ENCODE results near the gene CNN1.

Gene CNN1

GRCh38 chr19:11530432-11530831, 8.2 kb upstream of the CNN1 start:
- peak; percentile 27 for TF ChIP-seq CTCF (IDR thresholded peaks at IDR 0.05; ENCODE audit: low read length, missing control alignments)
- H3K4me3 ChIP-seq (replicated peaks; ENCODE audit: low read depth, low read length), result no peak overlapping the region
- peak; percentile 84 for DNase-seq (ENCODE audit: low read depth)

DNA sequence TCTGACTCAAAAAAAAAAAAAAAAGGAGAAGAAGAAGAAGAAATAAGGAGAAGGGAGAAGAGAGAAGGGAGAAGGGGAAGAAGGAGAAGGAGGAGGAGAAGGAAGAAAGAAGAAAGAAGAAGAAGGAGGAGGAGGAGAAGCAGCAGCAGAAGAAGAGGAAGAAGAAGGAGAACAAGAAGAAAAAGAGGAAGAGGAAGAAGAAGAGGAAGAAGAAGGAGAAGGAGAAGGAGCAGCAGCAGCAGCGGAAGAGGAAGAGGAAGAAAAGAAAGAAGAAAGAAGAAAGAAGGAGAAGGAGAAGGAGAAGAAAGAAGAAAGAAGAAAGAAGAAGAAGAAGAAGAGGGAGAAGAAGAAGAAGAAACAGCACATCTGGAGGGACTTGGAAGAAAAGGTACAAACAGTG, 4.1 kb upstream of the CNN1 start:
- no peak overlapping the region for H3K4me3 ChIP-seq (replicated peaks; ENCODE audit: low read depth, low read length)

DNA sequence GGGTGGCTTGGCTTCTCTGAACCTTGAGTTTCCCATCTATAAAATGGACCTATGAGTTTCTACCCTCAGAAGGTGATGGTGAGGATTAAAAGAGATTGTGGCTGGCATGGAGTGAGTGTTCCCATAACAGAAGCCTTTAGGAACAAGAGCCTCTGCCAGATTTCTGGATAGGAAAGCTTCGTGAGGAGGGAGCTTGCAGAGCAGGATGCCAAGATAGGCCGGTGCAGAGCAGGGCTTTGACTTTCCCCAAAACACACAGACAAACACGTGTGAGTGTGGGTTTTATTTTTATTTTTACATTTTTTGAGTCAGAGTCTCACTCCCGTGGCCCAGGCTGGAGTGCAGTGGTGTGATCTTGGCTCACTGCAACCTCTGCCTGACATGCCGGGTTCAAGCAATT, 3.7 kb upstream of the CNN1 start:
- no peak for DNase-seq (ENCODE audit: low read depth)
- no peak for TF ChIP-seq CTCF (IDR thresholded peaks at IDR 0.05; ENCODE audit: low read length, missing control alignments)
- no peak overlapping the region for H3K4me3 ChIP-seq (replicated peaks; ENCODE audit: low read depth, low read length)

More for the DNA sequence above, 4.1 kb upstream of the CNN1 start:
- DNase-seq (ENCODE audit: low read depth), result no peak
- TF ChIP-seq CTCF (IDR thresholded peaks at IDR 0.05; ENCODE audit: low read length, missing control alignments), result no peak

DNA sequence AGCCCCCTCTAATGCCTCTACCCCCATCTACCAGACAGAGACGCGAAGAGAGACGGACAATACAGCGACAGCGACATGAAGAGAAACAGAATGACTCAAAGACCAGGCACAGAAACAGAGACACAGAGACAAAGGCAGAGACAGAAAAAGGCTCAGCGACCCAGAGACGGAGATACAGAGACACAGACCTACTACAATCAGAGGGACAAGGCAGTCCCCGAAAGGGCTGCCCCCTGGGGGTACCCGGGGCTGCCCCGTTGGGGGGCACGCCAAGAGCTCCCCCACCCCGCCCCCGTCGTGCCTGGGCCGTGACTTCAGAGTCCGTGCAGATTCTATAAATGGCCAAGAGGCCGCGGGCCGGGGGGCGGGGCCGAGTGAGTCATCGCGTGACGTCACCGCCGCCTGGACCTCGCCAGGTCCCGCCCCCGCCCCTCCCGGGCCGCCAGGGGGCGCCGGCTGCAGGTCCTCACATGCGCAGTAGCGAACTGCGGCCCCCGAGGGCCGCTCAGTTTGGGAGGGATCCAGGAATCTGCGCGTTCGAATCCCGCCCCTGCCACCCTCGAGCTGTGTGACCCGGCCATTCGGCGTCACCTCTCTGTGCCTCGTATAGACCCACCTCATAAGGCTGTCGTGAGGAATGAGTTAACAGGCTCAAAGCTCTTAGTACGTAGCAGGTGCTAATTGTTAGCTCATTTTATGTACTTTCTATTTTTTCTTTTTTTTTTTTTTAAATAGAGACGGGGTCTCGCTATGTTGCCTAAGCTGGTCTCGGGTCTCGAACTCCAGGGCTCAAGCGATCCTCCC, 2.7 kb upstream of the CNN1 start:
- TF ChIP-seq CTCF (IDR thresholded peaks at IDR 0.05; ENCODE audit: low read length, missing control alignments), result peak; percentile 53
- peak overlapping the region; percentile 46 for H3K4me3 ChIP-seq (replicated peaks; ENCODE audit: low read depth, low read length)
- DNase-seq (ENCODE audit: low read depth), result peak; percentile 90

DNA sequence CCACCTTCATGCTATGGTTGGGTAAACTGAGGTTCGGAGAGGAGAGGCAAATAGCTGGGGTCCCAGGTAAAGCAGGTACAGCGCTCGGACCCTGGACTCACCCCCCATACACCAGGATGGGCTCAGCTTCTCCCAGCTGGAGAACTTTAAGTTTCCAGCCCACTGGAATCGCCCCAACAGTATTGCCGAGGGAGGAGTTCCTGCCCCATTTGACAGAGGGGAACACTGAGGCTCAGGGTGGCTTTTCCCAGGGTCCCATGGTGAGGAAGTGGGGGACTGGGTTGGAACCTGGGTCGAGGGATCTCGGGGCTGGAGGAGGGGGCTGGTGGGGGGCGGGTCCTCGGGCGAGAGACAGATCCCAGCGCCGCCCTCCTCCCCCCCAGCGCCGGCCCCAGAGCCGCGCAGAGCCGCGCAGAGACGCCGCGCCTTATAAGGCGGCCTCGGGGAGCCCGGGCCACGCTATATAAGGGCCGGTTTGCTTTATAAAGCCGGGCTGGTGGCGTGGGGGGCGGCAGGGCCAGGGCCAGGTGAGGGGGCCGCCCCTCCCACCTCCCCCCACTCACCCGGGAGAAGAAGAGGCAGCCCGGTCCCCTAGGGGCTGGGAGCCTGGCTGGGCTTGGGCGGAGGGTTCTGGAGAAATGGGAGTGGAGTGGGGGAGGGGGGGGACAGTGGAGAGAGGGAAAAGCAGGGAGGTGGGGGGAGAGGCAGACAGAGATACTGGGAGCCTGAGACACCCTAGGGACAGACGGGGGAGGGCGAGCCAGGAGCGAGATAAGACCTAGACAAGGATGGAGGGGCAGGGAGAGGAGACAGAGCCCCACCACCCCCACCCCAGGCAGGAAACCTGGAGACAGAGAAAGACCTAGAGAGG, 1.1 kb downstream of the CNN1 start:
- DNase-seq (ENCODE audit: low read depth), result peak; percentile 33
- peak overlapping the region; percentile 28 for H3K4me3 ChIP-seq (replicated peaks; ENCODE audit: low read depth, low read length)
- TF ChIP-seq CTCF (IDR thresholded peaks at IDR 0.05; ENCODE audit: low read length, missing control alignments), result no peak

DNA sequence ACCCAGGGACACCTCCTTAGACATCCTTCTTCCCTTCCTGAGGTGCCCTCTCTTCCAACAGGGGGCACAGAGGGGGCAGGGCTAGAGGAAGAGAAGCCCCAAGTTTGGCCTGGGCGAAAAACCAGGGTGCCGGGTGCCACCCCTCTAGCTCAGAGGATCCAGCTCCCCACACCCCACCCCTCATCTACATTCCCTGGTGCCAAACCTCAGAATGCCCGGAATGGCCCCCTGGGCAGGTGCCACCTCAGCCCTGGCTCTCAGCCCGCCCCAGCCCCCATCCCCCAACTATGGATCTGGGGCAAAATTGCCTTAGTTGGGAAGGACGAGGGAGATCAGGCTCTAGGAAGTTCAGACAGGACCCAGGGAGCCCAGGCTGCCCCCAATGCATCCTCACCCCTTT, 2.0 kb downstream of the CNN1 start:
- no peak overlapping the region for H3K4me3 ChIP-seq (replicated peaks; ENCODE audit: low read depth, low read length)
- TF ChIP-seq CTCF (IDR thresholded peaks at IDR 0.05; ENCODE audit: low read length, missing control alignments), result no peak
- no peak for DNase-seq (ENCODE audit: low read depth)

All from fibroblast of pulmonary artery (primary cell).